PC-9 (cell line): ENCODE data around the gene SUB1. TPM values are rescaled to one million over a fixed set of nuclear protein-coding genes. Genes with fewer than 3 reads are reported as not detected.
"Not testable (repeated sequence)": the region's sequence is repeated elsewhere in the genome, so short reads cannot be mapped to it uniquely, and the experiment has no call there.

Experiments used
- BruUV-seq: library from RNA; stranded (reverse); fragments of 400-500 nt; replicated peaks from 2 replicates; lab custom pipeline; 2021; lab: Mats Ljungman, UMichigan
- CTCF ChIA-PET: fragments of 300-600 bp; sonication (Branson Sonifier 250); formaldehyde crosslinking; loops from one replicate; lab custom pipeline; 2022; ENCODE audit warnings: antibody characterized with exemption; lab: Charles Lee
- POLR2A ChIA-PET: fragments of 300-600 bp; sonication (Branson Sonifier 250); formaldehyde crosslinking; loops from one replicate; lab custom pipeline; 2022; ENCODE audit warnings: antibody characterized with exemption; ENCODE audit not compliant: unreplicated experiment; lab: Charles Lee
- DNase-seq, 2 experiments: peaks; one replicate each; pipeline versions ENCODE4 v3.0.0 to v3.0.0-alpha.2; 2015 to 2022; ENCODE audit warnings: mixed read lengths in 1 of 2
- H2AFZ ChIP-seq: fragments of 200-600 bp; sonication (generic); 2 replicates; pipeline ENCODE4 v1.8.1; 2017; ENCODE audit warnings: antibody characterized with exemption
- H3F3A ChIP-seq: fragments of 200-600 bp; sonication (generic); 2 replicates; pipeline ENCODE4 v1.8.1; 2017; ENCODE audit warnings: antibody characterized with exemption, mild to moderate bottlenecking, low read depth; ENCODE audit not compliant: insufficient read depth
- H3K27ac ChIP-seq: fragments of 200-600 bp; sonication (generic); 2 replicates; pipeline ENCODE4 v1.6.1; 2016; ENCODE audit warnings: mixed run types
- H3K27me3 ChIP-seq: fragments of 200-600 bp; sonication (generic); 2 replicates; pipeline ENCODE4 v1.6.1; 2016; ENCODE audit warnings: low read depth, mixed run types; ENCODE audit not compliant: insufficient read depth
- H3K36me3 ChIP-seq: fragments of 200-600 bp; sonication (generic); 2 replicates; pipeline ENCODE4 v1.6.1; 2016; ENCODE audit warnings: low read depth, mixed run types
- H3K4me1 ChIP-seq: fragments of 200-600 bp; sonication (generic); replicated peaks from 2 replicates; pipeline ENCODE4 v1.6.1; 2016; ENCODE audit warnings: mixed run types; ENCODE audit not compliant: insufficient read depth
- H3K4me2 ChIP-seq: fragments of 200-600 bp; sonication (generic); 2 replicates; pipeline ENCODE4 v1.6.1; 2017; ENCODE audit warnings: mixed run types
- H3K4me3 ChIP-seq: fragments of 200-600 bp; sonication (generic); 2 replicates; pipeline ENCODE4 v1.6.1; 2016; ENCODE audit warnings: mixed run types
- H3K79me2 ChIP-seq: fragments of 200-600 bp; sonication (generic); 2 replicates; pipeline ENCODE4 v1.6.1; 2017; ENCODE audit warnings: low read depth, mixed run types
- H3K9me2 ChIP-seq: fragments of 200-600 bp; sonication (generic); 2 replicates; pipeline ENCODE4 v1.8.1; 2017; ENCODE audit warnings: mild to moderate bottlenecking; ENCODE audit not compliant: insufficient read depth
- H3K9me3 ChIP-seq: fragments of 200-600 bp; sonication (generic); 2 replicates; pipeline ENCODE4 v1.8.1; 2016; ENCODE audit warnings: low read depth; ENCODE audit not compliant: insufficient read depth
- H4K20me1 ChIP-seq: fragments of 200-600 bp; sonication (generic); 2 replicates; pipeline ENCODE4 v1.8.1; 2017; ENCODE audit not compliant: insufficient read depth
- EZH2 ChIP-seq: fragments of 200-600 bp; sonication (generic); IDR thresholded peaks from 2 replicates; pipeline ENCODE4 v1.8.0; 2017; ENCODE audit warnings: antibody characterized with exemption, low read depth
- intact Hi-C: fragments of 100-400 bp; cut with micrococcal nuclease; formaldehyde crosslinking; loops from one replicate; pipeline ENCODE4 v1.10.0; 2022; ENCODE audit not compliant: unreplicated experiment
- total RNA-seq: library from RNA; stranded (reverse); gene quantifications from 2 replicates; pipeline ENCODE4 v1.2.3, GENCODE V29; 2021
- TF ChIP-seq, protein P1 (sequence below): fragments of 200-600 bp; sonication (generic); conservative IDR thresholded peaks from 2 replicates; pipeline ENCODE4 v1.6.1; 2017; ENCODE audit warnings: mixed run types, antibody characterized with exemption, mild to moderate bottlenecking, moderate library complexity

The SUB1 gene
- total RNA-seq, 1 experiment from 2014 or later, result 328 TPM

DNA sequence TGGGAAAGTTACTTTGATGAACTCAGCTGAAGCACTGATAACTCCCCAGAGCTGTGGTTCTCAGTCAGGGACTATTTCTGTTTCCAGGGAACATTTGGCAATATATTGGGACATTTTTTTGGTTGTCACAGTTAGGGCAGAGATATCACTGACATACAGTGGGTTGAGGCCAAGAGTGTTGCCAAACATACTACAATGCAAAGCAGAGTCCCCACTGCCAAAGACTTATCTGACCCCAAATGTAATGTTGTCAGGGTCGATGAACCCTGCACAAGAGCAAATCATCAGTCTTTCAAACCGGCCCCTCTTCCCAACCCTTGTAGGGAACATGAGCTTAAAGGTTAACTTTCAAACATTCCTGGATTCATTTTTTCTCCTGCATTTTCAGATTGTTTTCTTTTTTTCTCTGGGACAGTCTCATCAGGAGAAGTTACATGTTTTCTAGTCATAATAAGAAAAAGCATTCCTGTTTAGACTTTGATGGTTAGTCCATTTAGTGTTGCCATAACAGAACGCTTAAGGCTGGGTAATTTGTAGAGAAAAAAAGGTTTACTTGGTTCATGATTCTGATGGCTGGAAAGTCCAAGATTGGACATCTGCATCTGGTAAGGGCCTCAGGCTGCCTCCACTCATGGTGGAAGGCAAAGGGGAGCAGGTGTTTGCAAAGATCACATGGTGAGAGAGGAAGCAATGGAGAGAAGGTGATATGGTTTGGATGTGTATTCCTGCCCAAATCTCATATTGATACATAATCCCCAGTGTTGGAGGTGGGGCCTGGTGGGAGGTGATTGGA lies 18.8 kb upstream of the SUB1 start:
- TF ChIP-seq EZH2, result no peak
- TF ChIP-seq, protein P1, sequence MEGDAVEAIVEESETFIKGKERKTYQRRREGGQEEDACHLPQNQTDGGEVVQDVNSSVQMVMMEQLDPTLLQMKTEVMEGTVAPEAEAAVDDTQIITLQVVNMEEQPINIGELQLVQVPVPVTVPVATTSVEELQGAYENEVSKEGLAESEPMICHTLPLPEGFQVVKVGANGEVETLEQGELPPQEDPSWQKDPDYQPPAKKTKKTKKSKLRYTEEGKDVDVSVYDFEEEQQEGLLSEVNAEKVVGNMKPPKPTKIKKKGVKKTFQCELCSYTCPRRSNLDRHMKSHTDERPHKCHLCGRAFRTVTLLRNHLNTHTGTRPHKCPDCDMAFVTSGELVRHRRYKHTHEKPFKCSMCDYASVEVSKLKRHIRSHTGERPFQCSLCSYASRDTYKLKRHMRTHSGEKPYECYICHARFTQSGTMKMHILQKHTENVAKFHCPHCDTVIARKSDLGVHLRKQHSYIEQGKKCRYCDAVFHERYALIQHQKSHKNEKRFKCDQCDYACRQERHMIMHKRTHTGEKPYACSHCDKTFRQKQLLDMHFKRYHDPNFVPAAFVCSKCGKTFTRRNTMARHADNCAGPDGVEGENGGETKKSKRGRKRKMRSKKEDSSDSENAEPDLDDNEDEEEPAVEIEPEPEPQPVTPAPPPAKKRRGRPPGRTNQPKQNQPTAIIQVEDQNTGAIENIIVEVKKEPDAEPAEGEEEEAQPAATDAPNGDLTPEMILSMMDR, result no peak
- Histone ChIP-seq H3K4me3 (no peak overlapping the region), H3K4me1 (no peaks in the 10 kb centered on the region), H3K27ac (no peak overlapping the region), H2AFZ (no peak overlapping the region), H3K79me2 (no peaks in the 10 kb centered on the region), H4K20me1 (no peaks in the 10 kb centered on the region), H3K9me2 (no peaks in the 10 kb centered on the region), H3K4me2 (no peak overlapping the region), H3F3A (no peaks in the 10 kb centered on the region), H3K9me3 (no peaks in the 10 kb centered on the region), H3K27me3 (no peaks in the 10 kb centered on the region), H3K36me3 (no peaks in the 10 kb centered on the region)
- BruUV-seq, result no TSS peak
- ChIA-PET CTCF (no interaction called here), POLR2A (no interaction called here)
- no peak for DNase-seq
- intact Hi-C loops, result no loop called here

DNA sequence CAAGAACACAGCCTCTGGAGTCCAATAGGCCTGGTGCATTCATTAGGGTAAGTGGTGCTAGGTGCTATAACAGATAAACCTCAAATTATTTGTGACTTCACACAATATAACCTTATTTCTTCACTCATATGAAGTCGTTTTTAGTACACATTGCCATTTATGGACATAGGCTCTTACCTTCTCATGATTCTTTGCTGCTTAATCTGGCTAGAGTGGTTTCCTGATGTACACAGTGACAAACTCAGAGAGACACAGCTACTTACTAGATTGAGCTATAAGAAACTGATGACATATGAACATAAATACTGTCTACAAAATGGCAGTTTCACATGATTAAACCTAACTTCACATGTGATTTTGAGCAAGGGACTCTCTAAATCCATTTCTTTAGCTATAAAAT lies 14.2 kb upstream of the SUB1 start:
- intact Hi-C loops, result no loop called here

DNA sequence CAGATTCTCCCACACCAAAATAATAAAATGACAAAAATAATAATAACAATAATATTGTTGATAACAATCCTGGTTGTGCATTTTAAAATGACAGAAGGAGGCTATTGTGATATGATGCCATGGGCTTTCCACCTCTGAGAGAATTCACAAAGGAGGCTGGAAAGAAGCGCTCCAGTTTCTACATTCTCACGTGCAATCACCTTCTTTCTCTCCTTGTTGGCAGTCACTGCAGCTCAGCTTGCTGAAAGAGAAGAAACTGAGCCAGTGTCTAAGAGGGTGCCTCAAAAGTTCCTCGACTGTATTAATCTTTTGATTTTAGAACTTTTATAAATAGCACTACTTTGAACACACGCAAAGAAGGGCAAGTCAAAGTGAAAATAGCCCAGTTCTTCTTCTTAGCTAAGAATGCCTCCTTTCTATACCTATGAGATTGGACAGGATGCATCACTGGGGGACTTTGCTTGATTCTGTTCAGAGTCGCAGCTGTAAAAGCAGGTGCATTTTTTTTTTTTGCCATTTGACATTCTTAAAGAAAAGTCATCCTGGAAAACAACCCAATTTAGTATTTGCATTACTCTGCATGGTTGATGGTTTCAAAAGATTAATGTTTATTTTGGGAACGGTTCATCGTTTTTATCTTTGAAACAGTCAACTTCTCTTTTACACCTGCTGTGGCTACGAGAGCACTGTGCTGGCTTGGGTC lies 12.4 kb upstream of the SUB1 start:
- H3K27ac ChIP-seq, result no peak overlapping the region
- H3K9me2 ChIP-seq, result no peaks in the 10 kb centered on the region
- H3F3A ChIP-seq, result no peaks in the 10 kb centered on the region
- CTCF ChIA-PET, result no interaction called here
- no peaks in the 10 kb centered on the region for H3K79me2 ChIP-seq
- no peak for DNase-seq
- H3K4me2 ChIP-seq, result no peak overlapping the region
- H3K27me3 ChIP-seq, result peaks cover 13% of the 10 kb centered on the region; the same call in 1 of the 2 replicates
- no peak overlapping the region for H3K4me3 ChIP-seq
- no peaks in the 10 kb centered on the region for H3K36me3 ChIP-seq
- H3K4me1 ChIP-seq, result no peaks in the 10 kb centered on the region
- POLR2A ChIA-PET, result no interaction called here
- no peaks in the 10 kb centered on the region for H3K9me3 ChIP-seq
- no peak overlapping the region for H2AFZ ChIP-seq
- TF ChIP-seq, protein P1, result no peak
- TF ChIP-seq EZH2, result no peak
- no TSS peak for BruUV-seq
- intact Hi-C loops, result no loop called here
- H4K20me1 ChIP-seq, result no peaks in the 10 kb centered on the region

More for the DNA sequence above, 14.2 kb upstream of the SUB1 start:
- Histone ChIP-seq H3K79me2 (no peaks in the 10 kb centered on the region), H3K27ac (no peak overlapping the region), H3K9me2 (no peaks in the 10 kb centered on the region), H3K4me2 (no peak overlapping the region), H3K4me1 (no peaks in the 10 kb centered on the region), H4K20me1 (no peaks in the 10 kb centered on the region), H2AFZ (no peak overlapping the region), H3F3A (no peaks in the 10 kb centered on the region), H3K27me3 (0 out of 2 replicates have a peak, but pooled peaks cover 9% of the 10 kb centered on the region), H3K36me3 (no peaks in the 10 kb centered on the region), H3K4me3 (no peak overlapping the region), H3K9me3 (no peaks in the 10 kb centered on the region)
- POLR2A ChIA-PET, result no interaction called here
- CTCF ChIA-PET, result no interaction called here
- DNase-seq, result no peak
- TF ChIP-seq, protein P1, result no peak
- TF ChIP-seq EZH2, result no peak
- no TSS peak for BruUV-seq

DNA sequence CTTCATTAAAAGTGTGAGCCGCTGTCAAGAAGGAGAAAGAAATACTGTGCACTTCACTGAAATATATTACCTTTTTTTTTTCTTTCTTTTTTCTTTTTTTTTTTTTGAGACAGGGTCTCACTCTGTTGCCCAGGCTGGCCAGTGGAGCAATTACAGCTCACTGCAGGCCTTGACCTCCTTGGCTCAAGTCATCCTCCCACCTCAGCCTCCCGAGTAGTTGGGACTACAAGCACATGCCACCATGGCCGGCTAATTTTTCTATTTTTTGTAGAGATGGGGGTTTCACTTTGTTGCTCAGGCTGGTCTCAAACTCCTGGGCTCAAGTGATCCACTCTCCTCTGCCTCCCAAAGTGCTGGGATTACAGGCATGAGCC lies 11.9 kb upstream of the SUB1 start:
- H3K79me2 ChIP-seq, H3K4me3 ChIP-seq, intact Hi-C loops, H4K20me1 ChIP-seq, H3K9me2 ChIP-seq, H2AFZ ChIP-seq, POLR2A ChIA-PET, DNase-seq, H3K9me3 ChIP-seq, CTCF ChIA-PET, H3F3A ChIP-seq, H3K27ac ChIP-seq, H3K4me1 ChIP-seq, H3K4me2 ChIP-seq, H3K36me3 ChIP-seq, BruUV-seq: not testable (repeated sequence)
- peaks cover 13% of the 10 kb centered on the region; the same call in 1 of the 2 replicates for H3K27me3 ChIP-seq
